PFSK-1 (cell line): ENCODE data around the gene MTFR1L.

ENCODE experiments used
- FOXP2 ChIP-seq: optimal IDR thresholded peaks from 2 replicates; pipeline ENCODE3; 2011; ENCODE audit warnings: borderline replicate concordance, control low read depth, inconsistent platforms; ENCODE audit not compliant: insufficient read depth; ENCODE audit errors: extremely low read length, extremely low read depth
- POLR2AphosphoS5 ChIP-seq: IDR thresholded peaks from 2 replicates; pipeline ENCODE4 v1.6.1; 2012; ENCODE audit warnings: low read depth, mild to moderate bottlenecking, control low read depth, low read length, moderate library complexity
- REST ChIP-seq, 2 experiments: IDR thresholded peaks; 2 replicates each; pipeline versions ENCODE4 v1.6.1 to v1.8.0; 2011 to 2012; ENCODE audit warnings: low read depth in 2 of 2, low read length in 2 of 2, control low read depth in 1 of 2, inconsistent platforms in 1 of 2, mild to moderate bottlenecking in 1 of 2, moderate library complexity in 1 of 2; ENCODE audit not compliant: insufficient read depth in 1 of 2
- SIN3A ChIP-seq: IDR thresholded peaks from 2 replicates; pipeline ENCODE4 v1.6.1; 2012; ENCODE audit warnings: mild to moderate bottlenecking, low read length, moderate library complexity, borderline replicate concordance; ENCODE audit not compliant: insufficient read depth
- TAF1 ChIP-seq: IDR thresholded peaks from 2 replicates; pipeline ENCODE4 v1.6.1; 2012; ENCODE audit warnings: low read length, control low read depth, borderline replicate concordance; ENCODE audit not compliant: insufficient read depth

The MTFR1L gene

GRCh38 chr1:25862785-25863485 lies 43.2 kb downstream of the MTFR1L start:
- no peak for TF ChIP-seq REST (IDR thresholded peaks at IDR 0.05; ENCODE audit: insufficient read depth in 1 of 2, low read depth in 2 of 2, low read length in 2 of 2)
- TF ChIP-seq TAF1 = no peak
- TF ChIP-seq POLR2AphosphoS5 = no peak
- TF ChIP-seq SIN3A = no peak
- TF ChIP-seq FOXP2 = no peak

GRCh38 chr1:25863486-25864262 lies 43.9 kb downstream of the MTFR1L start:
- TF ChIP-seq FOXP2 (no peak), POLR2AphosphoS5 (no peak), SIN3A (no peak), REST (IDR thresholded peaks at IDR 0.05; ENCODE audit: insufficient read depth in 1 of 2, low read depth in 2 of 2, low read length in 2 of 2) (no peak), TAF1 (no peak)

GRCh38 chr1:25864434-25864833 lies 44.7 kb downstream of the MTFR1L start:
- TF ChIP-seq REST (IDR thresholded peaks at IDR 0.05; ENCODE audit: insufficient read depth in 1 of 2, low read depth in 2 of 2, low read length in 2 of 2) (no peak), SIN3A (no peak), FOXP2 (no peak), TAF1 (no peak), POLR2AphosphoS5 (no peak)

GRCh38 chr1:25866288-25866687 lies 46.5 kb downstream of the MTFR1L start:
- no peak for TF ChIP-seq SIN3A
- no peak for TF ChIP-seq TAF1
- TF ChIP-seq REST (IDR thresholded peaks at IDR 0.05; ENCODE audit: insufficient read depth in 1 of 2, low read depth in 2 of 2, low read length in 2 of 2) = no peak
- TF ChIP-seq POLR2AphosphoS5 = no peak
- no peak for TF ChIP-seq FOXP2
